HEK293 (cell line): ENCODE results near the gene KCP.

ENCODE experiments used
- ATF2 ChIP-seq: fragments of 450-650 bp; formaldehyde crosslinking; IDR thresholded peaks from 2 replicates; pipeline ENCODE4 v1.5.1; 2016; ENCODE audit warnings: missing biosample characterization, missing genetic modification characterization, low read depth
- CTCF ChIP-seq: fragments of 450-650 bp; formaldehyde crosslinking; IDR thresholded peaks from 2 replicates; pipeline ENCODE4 v1.5.1; 2016; ENCODE audit warnings: missing biosample characterization, missing genetic modification characterization
- ELK4 ChIP-seq: IDR thresholded peaks from 2 replicates; pipeline ENCODE4 v1.6.1; 2011; ENCODE audit warnings: mild to moderate bottlenecking, low read depth, low read length, borderline replicate concordance
- HOXD13 ChIP-seq: sonication (generic); formaldehyde crosslinking; IDR thresholded peaks from 2 replicates; pipeline ENCODE4 v1.8.0; 2022; ENCODE audit warnings: missing genetic modification reagents, borderline replicate concordance
- YY1 ChIP-seq: fragments of 450-650 bp; formaldehyde crosslinking; IDR thresholded peaks from 2 replicates; pipeline ENCODE4 v1.5.1; 2018; ENCODE audit warnings: missing biosample characterization, missing genetic modification characterization
- ZNF433 ChIP-seq: fragments of 450-650 bp; formaldehyde crosslinking; IDR thresholded peaks from 2 replicates; pipeline ENCODE4 v1.5.1; 2016; ENCODE audit warnings: missing biosample characterization, missing genetic modification characterization, low read depth
- ZNF548 ChIP-seq: fragments of 450-650 bp; formaldehyde crosslinking; IDR thresholded peaks from 2 replicates; pipeline ENCODE4 v1.5.1; 2016; ENCODE audit warnings: missing biosample characterization, missing genetic modification characterization

- TF ChIP-seq CTCF (tag by site-specific recombination) (no peak), ZNF548 (no peak), ZNF433 (no peak), YY1 (no peak), ELK4 (no peak), HOXD13 (CRISPR knock-in tag) (no peak), ATF2 (tag by site-specific recombination) (no peak)
These were observed 33.3 kb downstream of the KCP start for GRCh38 chr7:128876978-128877755.
